Thymus (tissue), 11 donors: Measurements from ENCODE around the gene STMP1. TPM values are rescaled to one million over a fixed set of nuclear protein-coding genes. Genes with fewer than 3 reads are reported as not detected.

Source experiments
- DNase-seq, 9 donors: peaks; one replicate each; pipeline ENCODE4 v3.0.0-alpha.2; 2013; ENCODE audit warnings: low spot score in 9 of 9, low read depth in 6 of 9, missing footprints in 1 of 9
- H3K27ac ChIP-seq, 2 donors: one replicate each; pipeline ENCODE4 v1.5.1; 2013; ENCODE audit warnings: control low read depth in 1 of 2, low read depth in 1 of 2, low read length in 1 of 2, mild to moderate bottlenecking in 1 of 2, moderate library complexity in 1 of 2
- H3K27me3 ChIP-seq, 2 donors: one replicate each; pipeline ENCODE4 v1.5.1; 2013; ENCODE audit warnings: low read length in 1 of 2; ENCODE audit not compliant: control insufficient read depth in 2 of 2, insufficient read depth in 1 of 2
- H3K36me3 ChIP-seq, 2 donors: one replicate each; pipeline ENCODE4 v1.5.1; 2013; ENCODE audit warnings: low read length in 1 of 2, mild to moderate bottlenecking in 1 of 2, moderate library complexity in 1 of 2; ENCODE audit not compliant: control insufficient read depth in 2 of 2, insufficient read depth in 2 of 2
- H3K4me1 ChIP-seq, 2 donors: one replicate each; pipeline ENCODE4 v1.5.1; 2013; ENCODE audit warnings: low read length in 2 of 2; ENCODE audit not compliant: control insufficient read depth in 2 of 2, insufficient read depth in 2 of 2
- H3K4me3 ChIP-seq, 2 donors: one replicate each; pipeline ENCODE4 v1.5.1; 2013; ENCODE audit warnings: low read length in 2 of 2, control low read depth in 1 of 2, mild to moderate bottlenecking in 1 of 2
- H3K9me3 ChIP-seq, 2 donors: one replicate each; pipeline ENCODE4 v1.5.1; 2013; ENCODE audit warnings: low read length in 1 of 2, mild to moderate bottlenecking in 1 of 2; ENCODE audit not compliant: control insufficient read depth in 2 of 2, insufficient read depth in 1 of 2
- WGBS: extraction: QIAGEN DNeasy Blood & Tissue Kit; methylation state at CpG from one replicate; pipeline ENCODE4 v1.1.7; 2013; 5-methylcytosine and 5-hydroxymethylcytosine counted together
- polyA plus RNA-seq: library from polyadenylated mRNA; stranded (reverse); fragments of 200-250 nt; gene quantifications from one replicate; pipeline ENCODE4 v1.2.3, GENCODE V29; 2013
- total RNA-seq: library from RNA; stranded (reverse); fragments of 120-200 nt; gene quantifications from one replicate; pipeline ENCODE4 v1.2.4, GENCODE V29; 2013
- donor health status: healthy.

STMP1 gene
- total and polyA plus RNA-seq, 2 donors = 13.4 to 60.1 TPM

GRCh38 chr7:135712796-135713195 lies 50.5 kb downstream of the STMP1 start:
- H3K9me3 ChIP-seq = peaks cover 0 to 4% of the 10 kb centered on the region in 2 donors
- no peak overlapping the region for H3K4me3 ChIP-seq
- no peak overlapping the region for H3K27ac ChIP-seq
- no peak for DNase-seq
- H3K4me1 ChIP-seq = no peaks in the 10 kb centered on the region
- no peaks in the 10 kb centered on the region for H3K36me3 ChIP-seq
- H3K27me3 ChIP-seq = no peaks in the 10 kb centered on the region
- 78% methylated on average over 7 of the region's 7 CpGs for WGBS

GRCh38 chr7:135713836-135714470 lies 51.6 kb downstream of the STMP1 start:
- H3K36me3 ChIP-seq = no peaks in the 10 kb centered on the region
- H3K27me3 ChIP-seq = no peaks in the 10 kb centered on the region
- no peak overlapping the region for H3K4me3 ChIP-seq
- no peak for DNase-seq
- H3K27ac ChIP-seq = no peak overlapping the region
- H3K4me1 ChIP-seq = no peaks in the 10 kb centered on the region
- H3K9me3 ChIP-seq = peaks cover 0 to 4% of the 10 kb centered on the region in 2 donors
- WGBS = 86% methylated on average over 4 of the region's 4 CpGs

GRCh38 chr7:135714534-135715009 lies 52.3 kb downstream of the STMP1 start:
- WGBS = 96% methylated on average over 20 of the region's 20 CpGs
- Histone ChIP-seq H3K36me3 (no peaks in the 10 kb centered on the region), H3K27ac (no peak overlapping the region), H3K27me3 (no peaks in the 10 kb centered on the region), H3K4me1 (no peaks in the 10 kb centered on the region), H3K9me3 (peaks cover 0 to 4% of the 10 kb centered on the region in 2 donors), H3K4me3 (no peak overlapping the region)
- no peak for DNase-seq

- no peak for DNase-seq
- no peaks in the 10 kb centered on the region for H3K36me3 ChIP-seq
- H3K27ac ChIP-seq = no peak overlapping the region
- H3K9me3 ChIP-seq = peaks cover 0 to 4% of the 10 kb centered on the region in 2 donors
- no peaks in the 10 kb centered on the region for H3K4me1 ChIP-seq
- 98% methylated on average over 5 of the region's 5 CpGs for WGBS
- no peaks in the 10 kb centered on the region for H3K27me3 ChIP-seq
- no peak overlapping the region for H3K4me3 ChIP-seq
These were observed 52.8 kb downstream of the STMP1 start for GRCh38 chr7:135715055-135715522.

- 92% methylated on average over 1 of the region's 1 CpG for WGBS
- Histone ChIP-seq H3K4me1 (no peaks in the 10 kb centered on the region), H3K4me3 (no peak overlapping the region), H3K27ac (no peak overlapping the region), H3K27me3 (no peaks in the 10 kb centered on the region), H3K9me3 (peaks cover 0 to 4% of the 10 kb centered on the region in 2 donors), H3K36me3 (no peaks in the 10 kb centered on the region)
- no peak for DNase-seq
These were observed 53.4 kb downstream of the STMP1 start for GRCh38 chr7:135715673-135716072.

- Histone ChIP-seq H3K36me3 (no peaks in the 10 kb centered on the region), H3K4me3 (no peak overlapping the region), H3K4me1 (no peaks in the 10 kb centered on the region), H3K9me3 (no peaks in the 10 kb centered on the region), H3K27ac (no peak overlapping the region), H3K27me3 (no peaks in the 10 kb centered on the region)
- 92% methylated on average over 9 of the region's 9 CpGs for WGBS
- DNase-seq = no peak
These were observed 54.4 kb downstream of the STMP1 start for GRCh38 chr7:135716677-135717238.

GRCh38 chr7:135717693-135718092 lies 55.4 kb downstream of the STMP1 start:
- WGBS = 85% methylated on average over 3 of the region's 3 CpGs
- DNase-seq = no peak
- H3K4me1 ChIP-seq = no peaks in the 10 kb centered on the region
- no peak overlapping the region for H3K27ac ChIP-seq
- H3K9me3 ChIP-seq = no peaks in the 10 kb centered on the region
- no peak overlapping the region for H3K4me3 ChIP-seq
- no peaks in the 10 kb centered on the region for H3K36me3 ChIP-seq
- H3K27me3 ChIP-seq = no peaks in the 10 kb centered on the region

- Histone ChIP-seq H3K36me3 (no peaks in the 10 kb centered on the region), H3K27me3 (no peaks in the 10 kb centered on the region), H3K4me3 (no peak overlapping the region), H3K27ac (no peak overlapping the region), H3K4me1 (no peaks in the 10 kb centered on the region), H3K9me3 (no peaks in the 10 kb centered on the region)
- WGBS = 91% methylated on average over 2 of the region's 2 CpGs
- no peak for DNase-seq
These were observed 55.9 kb downstream of the STMP1 start for GRCh38 chr7:135718219-135718618.

- DNase-seq = no peak
- 95% methylated on average over 7 of the region's 7 CpGs for WGBS
- H3K27ac ChIP-seq = no peak overlapping the region
These were observed 56.6 kb downstream of the STMP1 start for GRCh38 chr7:135718794-135719437.

More at GRCh38 chr7:135718794-135719437, 56.6 kb downstream of the STMP1 start:
- no peaks in the 10 kb centered on the region for H3K4me1 ChIP-seq
- H3K27me3 ChIP-seq = no peaks in the 10 kb centered on the region
- H3K9me3 ChIP-seq = no peaks in the 10 kb centered on the region
- no peaks in the 10 kb centered on the region for H3K36me3 ChIP-seq
- no peak overlapping the region for H3K4me3 ChIP-seq
